Osteoblast (primary cell): ENCODE results near the gene TADA1. TPM values are rescaled to one million over a fixed set of nuclear protein-coding genes. Genes with fewer than 3 reads are reported as not detected.

Experiments
- DNase-seq: peaks from one replicate; pipeline ENCODE4 v3.0.0; 2011; ENCODE audit warnings: low spot score, mixed read lengths; ENCODE audit not compliant: insufficient read length; ENCODE audit errors: missing footprints
- H2AFZ ChIP-seq: 2 replicates; pipeline ENCODE4 v1.6.0; 2011; ENCODE audit warnings: mild to moderate bottlenecking, low read length
- H3K27ac ChIP-seq: 2 replicates; pipeline ENCODE4 v1.5.1; 2011; ENCODE audit warnings: mild to moderate bottlenecking, low read depth, low read length, moderate library complexity
- H3K27me3 ChIP-seq: 2 replicates; pipeline ENCODE4 v1.6.0; 2012; ENCODE audit warnings: mild to moderate bottlenecking, control low read depth, inconsistent platforms, low read length, moderate library complexity; ENCODE audit not compliant: insufficient read depth
- H3K36me3 ChIP-seq: 2 replicates; pipeline ENCODE4 v1.5.1; 2011; ENCODE audit warnings: mild to moderate bottlenecking, low read length, control low read depth, moderate library complexity; ENCODE audit not compliant: insufficient read depth
- H3K4me1 ChIP-seq: 2 replicates; pipeline ENCODE4 v1.5.1; 2011; ENCODE audit warnings: mild to moderate bottlenecking, low read length, control low read depth, moderate library complexity; ENCODE audit not compliant: insufficient read depth
- H3K4me2 ChIP-seq: 2 replicates; pipeline ENCODE4 v1.6.0; 2011; ENCODE audit warnings: mild to moderate bottlenecking, low read length; ENCODE audit not compliant: insufficient read depth
- H3K4me3 ChIP-seq: fragments of 200-600 bp; sonication (generic); 3 replicates; pipeline ENCODE4 v1.5.1; 2012; ENCODE audit warnings: mild to moderate bottlenecking, low read length, inconsistent platforms; ENCODE audit not compliant: insufficient read depth
- H3K79me2 ChIP-seq: 2 replicates; pipeline ENCODE4 v1.6.0; 2012; ENCODE audit warnings: mild to moderate bottlenecking, low read length, control low read depth, inconsistent platforms; ENCODE audit not compliant: insufficient read depth
- H3K9me3 ChIP-seq: 2 replicates; pipeline ENCODE4 v1.5.1; 2011; ENCODE audit warnings: low read depth, low read length, control low read depth
- H4K20me1 ChIP-seq: 2 replicates; pipeline ENCODE4 v1.6.0; 2012; ENCODE audit warnings: mild to moderate bottlenecking, low read length, control low read depth; ENCODE audit not compliant: insufficient read depth
- CTCF ChIP-seq: IDR thresholded peaks from 2 replicates; pipeline ENCODE4 v1.5.1; 2011; ENCODE audit warnings: mild to moderate bottlenecking, low read depth, low read length, moderate library complexity; ENCODE audit errors: extremely low read depth
- total RNA-seq: library from RNA; depleted of rRNA; stranded (reverse); fragments of >200 nt; gene quantifications from 2 replicates; pipeline ENCODE4 v1.2.3, GENCODE V29; 2012

TADA1 gene
- total RNA-seq, 1 donor: 11.6 TPM

DNA sequence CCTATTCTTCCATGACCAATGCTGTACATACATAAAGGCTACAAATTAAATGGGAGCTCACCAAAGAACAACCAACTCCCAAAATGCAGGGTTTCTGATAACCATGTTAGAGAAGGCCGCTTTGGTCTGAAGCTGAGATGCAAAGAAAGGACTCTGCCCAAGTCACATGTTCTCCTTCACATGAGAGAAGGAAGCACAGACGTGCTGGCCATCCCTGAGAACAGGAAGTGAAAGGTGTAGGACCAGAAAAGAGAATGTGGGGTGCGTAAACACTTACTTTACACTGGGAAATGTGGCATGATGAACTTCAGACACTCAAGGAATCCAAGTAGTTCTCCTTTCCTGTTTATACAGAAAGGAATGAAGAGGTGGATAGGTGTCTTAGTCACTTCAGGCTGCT, 31.7 kb upstream of the TADA1 start:
- H3K9me3 ChIP-seq: no peaks in the 10 kb centered on the region
- H3K4me1 ChIP-seq: peaks cover 12% of the 10 kb centered on the region
- H3K36me3 ChIP-seq: no peaks in the 10 kb centered on the region
- H3K27ac ChIP-seq: no peak overlapping the region
- H3K4me3 ChIP-seq: no peak overlapping the region
- H3K27me3 ChIP-seq: peaks cover 6% of the 10 kb centered on the region
- no peaks in the 10 kb centered on the region for H3K79me2 ChIP-seq
- no peak overlapping the region for H3K4me2 ChIP-seq
- no peaks in the 10 kb centered on the region for H4K20me1 ChIP-seq
- TF ChIP-seq CTCF: no peak
- DNase-seq: no peak
- no peak overlapping the region for H2AFZ ChIP-seq

DNA sequence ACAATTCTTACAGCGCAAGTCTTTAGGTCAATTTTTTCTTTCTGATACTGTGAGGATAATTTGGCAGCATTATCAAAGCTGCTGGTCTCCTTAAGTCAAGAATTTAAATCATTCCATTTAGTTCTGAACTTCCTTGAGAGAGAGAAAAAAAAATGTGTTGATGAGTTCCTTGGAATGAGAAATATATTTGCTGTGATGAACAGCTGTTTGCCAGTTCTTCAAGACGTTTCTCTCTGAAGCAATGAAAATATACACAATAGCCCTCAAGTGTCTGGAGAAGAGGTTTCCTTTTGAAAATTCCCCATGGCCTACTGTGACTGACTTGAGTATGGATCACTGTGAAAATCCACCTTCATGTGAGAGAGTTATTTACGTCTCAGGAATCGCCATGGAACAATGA, 31.0 kb upstream of the TADA1 start:
- Histone ChIP-seq H3K4me1 (peaks cover 12% of the 10 kb centered on the region), H3K27me3 (peaks cover 6% of the 10 kb centered on the region), H3K79me2 (no peaks in the 10 kb centered on the region), H3K27ac (no peak overlapping the region), H3K4me2 (no peak overlapping the region), H2AFZ (no peak overlapping the region), H3K4me3 (no peak overlapping the region), H4K20me1 (no peaks in the 10 kb centered on the region), H3K36me3 (no peaks in the 10 kb centered on the region), H3K9me3 (no peaks in the 10 kb centered on the region)
- no peak for DNase-seq
- TF ChIP-seq CTCF: no peak

- Histone ChIP-seq H3K9me3 (no peaks in the 10 kb centered on the region), H3K4me3 (no peak overlapping the region), H3K79me2 (no peaks in the 10 kb centered on the region), H4K20me1 (no peaks in the 10 kb centered on the region), H2AFZ (no peak overlapping the region), H3K4me2 (no peak overlapping the region), H3K36me3 (no peaks in the 10 kb centered on the region), H3K27me3 (peaks cover 6% of the 10 kb centered on the region), H3K4me1 (peaks cover 12% of the 10 kb centered on the region), H3K27ac (no peak overlapping the region)
- no peak for DNase-seq
- no peak for TF ChIP-seq CTCF
Measured at GRCh38 chr1:166906647-166907046, 30.6 kb upstream of the TADA1 start.

DNA sequence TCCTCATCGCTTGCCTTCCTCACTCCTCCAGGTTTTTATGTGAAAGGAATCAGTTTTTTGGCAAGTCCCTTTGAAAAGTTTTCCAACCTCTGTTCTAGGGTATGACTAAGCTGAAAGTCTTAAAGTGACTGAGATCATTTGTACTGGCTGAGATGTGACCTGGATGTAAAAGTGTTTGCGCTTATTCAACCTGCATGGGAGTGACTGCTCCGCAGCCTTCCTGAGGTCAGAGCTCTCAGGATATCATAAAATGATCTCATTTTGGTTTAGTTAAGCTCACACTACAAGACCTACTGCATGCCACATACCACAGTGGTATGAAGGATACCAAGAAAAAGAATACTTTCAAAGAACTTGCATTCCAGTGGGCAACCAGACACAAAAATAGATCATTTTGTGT, 29.8 kb upstream of the TADA1 start:
- no peaks in the 10 kb centered on the region for H3K36me3 ChIP-seq
- H3K27ac ChIP-seq: peak overlapping the region; percentile 28
- H3K4me3 ChIP-seq: no peak overlapping the region
- H4K20me1 ChIP-seq: no peaks in the 10 kb centered on the region
- H3K27me3 ChIP-seq: peaks cover 6% of the 10 kb centered on the region
- H3K4me2 ChIP-seq: peak overlapping the region; percentile 41
- no peaks in the 10 kb centered on the region for H3K79me2 ChIP-seq
- TF ChIP-seq CTCF: no peak
- no peak overlapping the region for H2AFZ ChIP-seq
- DNase-seq: peak; percentile 44
- no peaks in the 10 kb centered on the region for H3K9me3 ChIP-seq
- peaks cover 12% of the 10 kb centered on the region for H3K4me1 ChIP-seq
